Stimulated activated memory B cell treated with anti-CD40 and anti-IgM and Interleukin-4, amounts not matched to agents 10 μg/mL and 1 μg/mL and 100 μg/mL, for 72 hours (primary cell): ENCODE data around the gene RPGR.

ENCODE experiments used
- ATAC-seq: fragments of 150-1000 bp; cut with Tn5 transposase; 2 replicates; pipeline ENCODE4 v1.10.0; 2021
- H3K27ac Mint-ChIP-seq: one replicate; pipeline ENCODE4 v1.8.0; 2022; ENCODE audit warnings: mild to moderate bottlenecking, mixed read lengths
- H3K27me3 Mint-ChIP-seq: one replicate; pipeline ENCODE4 v1.8.0; 2022; ENCODE audit warnings: mixed read lengths
- H3K36me3 Mint-ChIP-seq: one replicate; pipeline ENCODE4 v1.8.0; 2022; ENCODE audit warnings: mixed read lengths
- H3K4me1 Mint-ChIP-seq: one replicate; pipeline ENCODE4 v1.8.0; 2022; ENCODE audit warnings: mixed read lengths
- H3K4me3 Mint-ChIP-seq: one replicate; pipeline ENCODE4 v1.8.0; 2022; ENCODE audit warnings: mild to moderate bottlenecking, moderate library complexity, mixed read lengths
- H3K9me3 Mint-ChIP-seq: one replicate; pipeline ENCODE4 v1.8.0; 2022; ENCODE audit warnings: mixed read lengths

Gene RPGR

GRCh38 chrX:38327007-38327774 is at the start of gene RPGR:
RPGR (minus strand) TSS chrX:38327509; CDS start chrX:38327367, 142 bp downstream.
- no peaks in the 10 kb centered on the region for H3K27me3 Mint-ChIP-seq
- peaks cover 21% of the 10 kb centered on the region for H3K4me1 Mint-ChIP-seq
- H3K9me3 Mint-ChIP-seq = no peaks in the 10 kb centered on the region
- peak within 1 kb of the TSS; percentile 95 for H3K4me3 Mint-ChIP-seq
- H3K27ac Mint-ChIP-seq = peak within 1 kb of the TSS; percentile 92
- no peaks in the 10 kb centered on the region for H3K36me3 Mint-ChIP-seq
- peak; percentile 99 for ATAC-seq

DNA sequence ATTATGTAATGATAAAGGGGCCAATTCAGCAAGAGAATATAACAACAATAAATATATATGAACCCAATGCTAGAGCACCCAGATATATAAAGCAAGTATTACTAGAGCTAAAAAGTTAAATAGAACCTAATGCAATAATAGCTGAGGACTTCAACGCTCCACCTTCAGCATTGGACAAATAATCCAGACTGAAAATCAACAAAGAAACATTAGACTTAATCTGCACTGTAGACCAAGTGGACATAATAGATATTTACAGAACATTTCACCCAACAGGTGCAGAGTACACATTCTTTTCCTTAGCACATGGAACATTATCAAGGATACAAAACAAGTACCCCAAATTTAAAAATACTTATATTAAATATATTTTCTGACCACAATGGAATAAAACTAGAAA is 49.4 kb upstream of the RPGR start:
- Mint-ChIP-seq H3K9me3 (peaks cover 3% of the 10 kb centered on the region), H3K36me3 (no peaks in the 10 kb centered on the region), H3K27ac (no peak overlapping the region), H3K4me1 (no peaks in the 10 kb centered on the region), H3K4me3 (no peak overlapping the region), H3K27me3 (peaks cover 14% of the 10 kb centered on the region)
- ATAC-seq = no peak

DNA sequence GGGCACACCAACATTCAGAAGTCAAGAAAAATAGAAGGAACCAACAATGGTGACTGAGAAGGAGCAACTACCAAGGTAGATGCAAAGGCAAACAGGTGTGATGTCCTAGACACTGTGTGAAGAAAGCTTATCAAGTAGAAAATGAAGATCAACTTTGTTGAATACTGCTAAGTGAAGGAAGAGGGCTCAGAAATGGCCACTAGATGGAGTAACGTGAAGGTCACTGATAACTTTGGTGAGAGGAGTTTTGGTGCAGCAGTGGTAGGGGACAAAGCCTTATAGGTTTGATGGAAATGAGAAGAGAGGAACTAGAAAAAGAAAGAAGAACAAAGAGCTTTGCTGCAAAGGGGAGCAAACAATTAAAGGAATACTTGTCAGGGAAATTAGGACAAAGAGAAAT is 48.6 kb upstream of the RPGR start:
- no peaks in the 10 kb centered on the region for H3K4me1 Mint-ChIP-seq
- peaks cover 14% of the 10 kb centered on the region for H3K27me3 Mint-ChIP-seq
- no peak overlapping the region for H3K4me3 Mint-ChIP-seq
- no peak for ATAC-seq
- no peaks in the 10 kb centered on the region for H3K36me3 Mint-ChIP-seq
- H3K27ac Mint-ChIP-seq = no peak overlapping the region
- H3K9me3 Mint-ChIP-seq = peaks cover 3% of the 10 kb centered on the region

- no peak overlapping the region for H3K4me3 Mint-ChIP-seq
- H3K4me1 Mint-ChIP-seq = no peaks in the 10 kb centered on the region
- no peaks in the 10 kb centered on the region for H3K36me3 Mint-ChIP-seq
- H3K27me3 Mint-ChIP-seq = peaks cover 14% of the 10 kb centered on the region
- H3K9me3 Mint-ChIP-seq = peaks cover 3% of the 10 kb centered on the region
- no peak for ATAC-seq
- no peak overlapping the region for H3K27ac Mint-ChIP-seq
Measured at GRCh38 chrX:38374431-38374830, 47.1 kb upstream of the RPGR start.

DNA sequence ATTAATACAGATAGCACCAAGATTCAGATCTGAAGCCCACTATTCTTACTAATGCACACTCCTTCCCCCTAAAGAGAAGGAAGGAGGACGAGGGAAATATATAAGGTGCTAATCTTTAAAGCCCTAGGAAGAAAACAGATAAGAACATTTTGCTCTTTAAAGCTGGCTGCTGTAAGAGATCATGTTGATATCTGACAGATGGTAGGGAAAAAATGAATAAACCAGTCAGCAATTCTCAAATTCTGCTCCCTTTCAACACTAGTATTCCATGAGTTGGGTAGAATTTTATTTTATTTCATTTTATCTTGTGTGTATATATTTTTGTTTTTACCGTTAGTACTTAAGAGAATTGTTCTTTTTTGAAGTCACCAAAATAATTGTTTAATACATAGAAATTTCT is 44.3 kb upstream of the RPGR start:
- Mint-ChIP-seq H3K4me1 (no peaks in the 10 kb centered on the region), H3K9me3 (no peaks in the 10 kb centered on the region), H3K27ac (no peak overlapping the region), H3K4me3 (no peak overlapping the region), H3K27me3 (no peaks in the 10 kb centered on the region), H3K36me3 (no peaks in the 10 kb centered on the region)
- no peak for ATAC-seq

- H3K9me3 Mint-ChIP-seq = no peaks in the 10 kb centered on the region
- H3K27me3 Mint-ChIP-seq = no peaks in the 10 kb centered on the region
- no peaks in the 10 kb centered on the region for H3K4me1 Mint-ChIP-seq
- H3K4me3 Mint-ChIP-seq = no peak overlapping the region
- no peak overlapping the region for H3K27ac Mint-ChIP-seq
- H3K36me3 Mint-ChIP-seq = no peaks in the 10 kb centered on the region
- ATAC-seq = no peak
Measured at GRCh38 chrX:38368774-38369173, 41.5 kb upstream of the RPGR start.

- H3K27me3 Mint-ChIP-seq = no peaks in the 10 kb centered on the region
- no peak for ATAC-seq
- H3K4me1 Mint-ChIP-seq = no peaks in the 10 kb centered on the region
- no peak overlapping the region for H3K4me3 Mint-ChIP-seq
- H3K27ac Mint-ChIP-seq = no peak overlapping the region
- H3K9me3 Mint-ChIP-seq = no peaks in the 10 kb centered on the region
- H3K36me3 Mint-ChIP-seq = no peaks in the 10 kb centered on the region
Measured at GRCh38 chrX:38365954-38366353, 38.6 kb upstream of the RPGR start.

DNA sequence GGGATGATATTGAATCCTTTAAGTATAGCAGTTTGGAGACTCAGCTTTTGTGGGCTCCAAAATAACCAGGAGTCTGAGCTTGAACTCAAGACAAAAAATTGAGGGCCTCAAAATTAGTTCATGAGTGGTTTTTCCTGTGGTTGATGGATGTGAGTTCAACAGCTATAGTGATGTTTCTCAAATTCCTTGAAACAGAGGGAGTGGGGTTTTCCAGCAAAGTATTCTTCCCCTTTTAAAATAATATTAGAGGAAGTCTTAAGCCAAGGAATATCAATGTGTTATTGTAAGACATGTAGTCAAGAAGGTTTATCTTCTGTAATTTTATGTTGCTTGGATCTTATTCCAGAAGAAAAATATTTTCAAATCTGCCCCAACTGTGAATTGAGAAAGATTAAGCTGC is 35.7 kb upstream of the RPGR start:
- no peak for ATAC-seq
- Mint-ChIP-seq H3K4me3 (no peak overlapping the region), H3K9me3 (no peaks in the 10 kb centered on the region), H3K27me3 (no peaks in the 10 kb centered on the region), H3K36me3 (no peaks in the 10 kb centered on the region), H3K27ac (no peak overlapping the region), H3K4me1 (no peaks in the 10 kb centered on the region)

DNA sequence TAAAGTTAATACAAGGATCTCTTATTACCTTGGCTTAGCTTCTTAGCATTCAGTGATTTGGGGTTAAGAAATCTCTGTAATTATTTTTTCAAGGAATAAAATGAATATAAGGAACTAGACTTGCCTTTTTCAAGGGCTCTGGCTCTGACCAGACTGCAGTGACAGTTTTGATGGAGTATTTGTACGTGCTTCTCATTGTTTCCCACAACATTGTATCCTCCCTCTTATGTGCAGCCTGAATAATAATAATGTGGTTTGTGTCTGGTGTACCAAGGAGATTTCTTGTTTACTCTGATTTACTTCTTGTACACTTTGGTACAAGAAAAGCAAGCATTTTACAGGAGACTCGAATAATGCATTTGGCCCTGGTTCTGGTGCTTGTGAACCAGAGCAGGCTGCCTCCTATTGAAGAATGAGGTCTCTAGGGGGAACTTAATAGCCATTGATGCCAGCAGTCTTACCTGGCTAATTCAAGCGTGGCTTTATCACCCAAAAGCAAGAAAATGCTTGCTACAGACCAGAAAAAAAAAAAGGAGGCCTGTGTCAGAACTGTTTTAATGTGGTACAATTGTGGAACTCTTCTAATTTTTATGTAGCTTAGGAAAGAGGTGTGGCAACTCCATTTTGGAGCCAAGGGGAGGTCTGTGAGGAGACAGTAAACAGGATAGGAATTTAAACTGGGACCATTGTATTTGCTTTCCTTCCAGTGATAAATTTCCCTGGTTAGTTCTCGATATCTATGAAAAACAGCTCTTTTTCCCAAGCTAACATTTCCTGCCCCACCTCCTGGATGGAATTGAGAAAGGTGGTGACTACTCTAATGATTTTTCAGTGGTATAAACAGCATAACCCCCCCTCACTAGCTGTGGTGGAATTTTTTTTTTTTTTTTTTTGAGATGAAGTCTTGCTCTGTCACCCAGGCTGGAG is 30.7 kb upstream of the RPGR start:
- Mint-ChIP-seq H3K4me1 (no peaks in the 10 kb centered on the region), H3K9me3 (no peaks in the 10 kb centered on the region), H3K27ac (no peak overlapping the region), H3K27me3 (no peaks in the 10 kb centered on the region), H3K36me3 (no peaks in the 10 kb centered on the region), H3K4me3 (no peak overlapping the region)
- ATAC-seq = no peak

GRCh38 chrX:38356401-38356800 is 29.1 kb upstream of the RPGR start:
- Mint-ChIP-seq H3K27me3 (no peaks in the 10 kb centered on the region), H3K4me1 (no peaks in the 10 kb centered on the region), H3K27ac (no peak overlapping the region), H3K9me3 (no peaks in the 10 kb centered on the region), H3K4me3 (no peak overlapping the region), H3K36me3 (no peaks in the 10 kb centered on the region)
- no peak for ATAC-seq

DNA sequence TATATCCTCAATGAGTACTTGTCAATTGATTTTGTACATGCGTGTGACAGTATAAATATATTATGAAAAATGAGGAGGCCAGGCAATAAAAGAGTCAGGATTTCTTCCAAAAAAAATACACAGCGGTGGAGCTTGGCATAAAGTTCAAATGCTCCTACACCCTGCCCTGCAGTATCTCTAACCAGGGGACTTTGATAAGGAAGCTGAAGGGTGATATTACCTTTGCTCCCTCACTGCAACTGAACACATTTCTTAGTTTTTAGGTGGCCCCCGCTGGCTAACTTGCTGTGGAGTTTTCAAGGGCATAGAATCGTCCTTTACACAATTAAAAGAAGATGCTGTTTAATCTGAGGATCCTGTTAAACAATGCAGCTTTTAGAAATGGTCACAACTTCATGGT is 25.1 kb upstream of the RPGR start, which contains the start of gene OTC:
Gene OTC (plus strand): TSS at position 243 of the 400 bp plus-strand sequence. CDS start 93 bp downstream, at position 336.
- H3K27ac Mint-ChIP-seq = no peak within 1 kb of the TSS
- H3K4me3 Mint-ChIP-seq = no peak within 1 kb of the TSS
- ATAC-seq = no peak
- no peaks in the 10 kb centered on the region for H3K36me3 Mint-ChIP-seq
- H3K4me1 Mint-ChIP-seq = no peaks in the 10 kb centered on the region
- H3K27me3 Mint-ChIP-seq = peaks cover 9% of the 10 kb centered on the region
- H3K9me3 Mint-ChIP-seq = no peaks in the 10 kb centered on the region

GRCh38 chrX:38351346-38351745 is 24.0 kb upstream of the RPGR start:
- H3K9me3 Mint-ChIP-seq = no peaks in the 10 kb centered on the region
- ATAC-seq = no peak
- H3K27me3 Mint-ChIP-seq = peaks cover 9% of the 10 kb centered on the region
- no peak overlapping the region for H3K27ac Mint-ChIP-seq
- no peaks in the 10 kb centered on the region for H3K4me1 Mint-ChIP-seq
- H3K4me3 Mint-ChIP-seq = no peak overlapping the region
- no peaks in the 10 kb centered on the region for H3K36me3 Mint-ChIP-seq

- Mint-ChIP-seq H3K27me3 (peaks cover 9% of the 10 kb centered on the region), H3K4me1 (no peaks in the 10 kb centered on the region), H3K9me3 (no peaks in the 10 kb centered on the region), H3K4me3 (no peak overlapping the region), H3K27ac (no peak overlapping the region), H3K36me3 (no peaks in the 10 kb centered on the region)
- no peak for ATAC-seq
Measured at GRCh38 chrX:38347136-38347535, 19.8 kb upstream of the RPGR start.

- Mint-ChIP-seq H3K27me3 (peaks cover 9% of the 10 kb centered on the region), H3K36me3 (no peaks in the 10 kb centered on the region), H3K4me1 (no peaks in the 10 kb centered on the region), H3K9me3 (no peaks in the 10 kb centered on the region), H3K4me3 (no peak overlapping the region), H3K27ac (no peak overlapping the region)
- ATAC-seq = no peak
Measured at GRCh38 chrX:38346150-38346549, 18.8 kb upstream of the RPGR start.

- Mint-ChIP-seq H3K27me3 (no peaks in the 10 kb centered on the region), H3K4me3 (no peak overlapping the region), H3K27ac (no peak overlapping the region), H3K4me1 (no peaks in the 10 kb centered on the region), H3K36me3 (no peaks in the 10 kb centered on the region), H3K9me3 (no peaks in the 10 kb centered on the region)
- ATAC-seq = no peak
Measured at GRCh38 chrX:38342853-38343778, 15.8 kb upstream of the RPGR start.
